NCI-H345 treated with DMSO at 0.1 percent for 48 hours (cell line): ENCODE data around the gene ANKDD1A.

ENCODE experiments used
- DNase-seq: peaks from one replicate; lab custom pipeline; 2025; ENCODE audit not compliant: unreplicated experiment; lab: John Stamatoyannopoulos, UW

ANKDD1A gene

DNA sequence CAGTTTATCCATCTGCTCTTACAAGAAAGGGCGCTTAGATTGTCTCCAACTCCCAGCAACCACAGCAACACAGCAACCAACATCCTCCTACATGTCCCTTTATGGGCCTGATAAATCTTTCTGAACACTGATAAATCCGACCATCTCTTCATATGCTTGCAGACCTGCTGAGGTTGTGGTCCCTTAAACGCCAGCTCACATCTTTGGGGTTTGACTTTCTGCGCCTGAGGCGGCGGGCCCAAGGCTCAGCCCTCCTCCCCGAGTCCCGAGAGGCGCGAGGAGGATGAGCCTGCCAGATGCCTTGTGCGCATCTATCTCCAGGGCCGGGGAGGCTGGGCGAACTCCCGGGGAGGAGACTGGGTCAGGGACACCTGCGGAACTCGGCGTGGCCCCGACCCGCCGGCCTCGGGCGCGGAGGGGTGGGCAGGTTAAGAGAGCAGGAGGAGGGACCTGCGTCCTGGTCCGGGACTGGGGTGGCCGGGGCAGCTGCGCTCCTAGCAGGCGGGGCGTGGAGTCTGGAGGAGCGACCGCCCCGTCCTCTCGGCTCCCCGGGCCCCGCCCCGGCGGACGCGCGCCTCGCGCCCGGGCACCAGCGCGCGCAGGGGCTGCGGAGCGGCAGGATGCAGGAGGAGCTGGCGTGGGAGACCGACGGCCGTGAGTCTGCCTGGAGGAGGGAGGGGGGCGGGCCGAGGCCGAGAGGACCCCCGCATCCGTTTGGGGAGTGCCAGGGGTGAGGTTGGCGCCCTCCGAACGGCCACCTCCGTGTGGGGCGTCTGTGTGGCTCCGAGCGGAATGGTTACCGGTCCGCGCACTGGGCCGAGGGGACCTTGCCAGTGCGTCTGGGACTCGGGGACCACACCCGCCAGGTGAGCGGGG, at the start of gene ANKDD1A:
ANKDD1A (plus strand) TSS at position 592 of the 876 bp plus-strand sequence; CDS start at position 621, 29 bp downstream.
- peak; percentile 59 for DNase-seq

DNA sequence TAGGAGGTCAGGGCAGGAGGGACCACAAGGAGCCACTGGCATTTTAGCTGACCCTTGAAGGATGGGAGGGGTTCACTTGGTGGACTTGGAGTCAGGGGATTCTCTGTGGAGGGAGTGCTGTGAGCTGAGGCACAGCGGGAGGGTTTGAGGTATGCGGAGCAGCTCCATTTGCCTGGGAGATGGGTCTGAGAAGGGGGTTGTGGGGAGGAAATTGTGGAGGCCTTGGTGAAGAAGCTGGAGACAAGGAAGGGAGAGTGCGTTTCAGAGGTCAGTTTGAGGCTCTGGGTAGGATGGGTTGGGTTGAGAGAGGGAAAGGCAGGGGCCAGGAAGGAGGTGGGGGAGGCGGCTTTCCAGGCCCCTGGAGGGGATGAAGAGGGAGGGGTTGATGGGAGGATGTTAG, 49.7 kb upstream of the ANKDD1A start:
- no peak for DNase-seq

DNA sequence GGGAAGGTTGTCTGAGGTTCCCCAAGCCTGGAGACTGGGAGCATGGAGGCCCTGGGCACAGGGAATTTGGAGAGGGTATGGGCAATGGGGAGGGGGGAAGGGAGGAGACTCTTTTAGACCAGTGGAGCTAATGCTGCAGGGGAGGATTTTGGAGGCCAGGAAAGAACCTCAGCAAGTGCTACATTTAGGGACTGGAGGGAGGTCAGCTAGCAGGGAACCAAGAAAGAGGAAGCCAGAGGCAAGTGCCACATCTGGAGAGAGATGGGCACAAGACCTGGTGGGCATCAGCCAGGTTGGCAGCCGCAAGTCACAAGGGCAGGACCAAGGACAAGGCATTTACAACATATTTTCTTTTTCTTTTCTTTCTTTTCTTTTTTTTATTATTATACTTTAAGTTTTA, 49.3 kb upstream of the ANKDD1A start:
- DNase-seq, result no peak

DNA sequence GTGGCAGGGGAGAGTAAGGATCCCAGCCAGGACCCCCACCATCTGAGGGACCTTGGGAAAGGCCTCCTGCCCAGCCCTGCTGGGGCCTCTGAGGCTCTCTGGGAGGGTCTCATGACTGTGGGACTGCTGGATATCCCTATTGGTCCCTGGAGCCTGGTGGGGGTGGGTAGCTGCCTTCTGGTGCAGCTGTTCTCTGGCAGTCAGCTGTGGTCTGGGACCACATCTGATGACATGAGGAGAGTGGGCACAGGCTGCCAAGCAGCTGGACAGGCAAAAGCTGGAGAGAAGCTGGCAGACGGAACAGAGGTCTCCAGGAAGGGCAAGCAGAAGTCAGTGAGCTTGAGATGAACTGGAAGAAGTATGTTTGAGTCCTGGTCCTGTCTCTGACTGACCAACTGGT, 47.6 kb upstream of the ANKDD1A start:
- no peak for DNase-seq

DNA sequence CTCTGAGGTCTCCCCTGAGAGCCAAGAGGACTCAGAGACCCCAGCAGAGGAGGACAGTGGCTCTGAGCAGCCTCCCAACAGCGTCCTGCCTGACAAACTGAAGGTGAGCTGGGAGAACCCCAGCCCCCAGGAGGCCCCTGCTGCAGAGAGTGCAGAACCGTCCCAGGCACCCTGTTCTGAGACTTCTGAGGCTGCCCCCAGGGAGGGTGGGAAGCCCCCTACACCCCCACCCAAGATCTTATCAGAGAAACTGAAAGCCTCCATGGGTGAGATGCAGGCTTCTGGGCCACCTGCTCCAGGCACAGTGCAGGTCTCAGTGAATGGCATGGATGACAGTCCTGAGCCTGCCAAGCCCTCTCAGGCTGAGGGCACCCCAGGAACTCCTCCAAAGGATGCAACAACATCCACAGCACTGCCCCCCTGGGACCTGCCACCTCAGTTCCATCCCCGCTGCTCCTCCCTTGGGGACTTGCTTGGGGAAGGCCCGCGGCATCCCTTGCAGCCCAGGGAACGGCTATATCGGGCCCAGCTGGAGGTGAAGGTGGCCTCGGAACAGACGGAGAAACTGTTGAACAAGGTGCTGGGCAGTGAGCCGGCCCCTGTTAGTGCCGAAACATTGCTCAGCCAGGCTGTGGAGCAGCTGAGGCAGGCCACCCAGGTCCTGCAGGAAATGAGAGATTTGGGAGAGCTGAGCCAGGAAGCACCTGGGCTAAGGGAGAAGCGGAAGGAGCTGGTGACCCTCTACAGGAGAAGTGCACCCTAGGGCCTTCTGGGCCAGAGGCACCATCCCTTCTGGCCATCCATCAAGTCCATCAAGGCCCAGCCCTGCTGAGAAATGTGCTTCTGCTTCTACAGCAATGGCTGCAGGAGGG, 46.3 kb upstream of the ANKDD1A start:
- DNase-seq, result no peak

DNA sequence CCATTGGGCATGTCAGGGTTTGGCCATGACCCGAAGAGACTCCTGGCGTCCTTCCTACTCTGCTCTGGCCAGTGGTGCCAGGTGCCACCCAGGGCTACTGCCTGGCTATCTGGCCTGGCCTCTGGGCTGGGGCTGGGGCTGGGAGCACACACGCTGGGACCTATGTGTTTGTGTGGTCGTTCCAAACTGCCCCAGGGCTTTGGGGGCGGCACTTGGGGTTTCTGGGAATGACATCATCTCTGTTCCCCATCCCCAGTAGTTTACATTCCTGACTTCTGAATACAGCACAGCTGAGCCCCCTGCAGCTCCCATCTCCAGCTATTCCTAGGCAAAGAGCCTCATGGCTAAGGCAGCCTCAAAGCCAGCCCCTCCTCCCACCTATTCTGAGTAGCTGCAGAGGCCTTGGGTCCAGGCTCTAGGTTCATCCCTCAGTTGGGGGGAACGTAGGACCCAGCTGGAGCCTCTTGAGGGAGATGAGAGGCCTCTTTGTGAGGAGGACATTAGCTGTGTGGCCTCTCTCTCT, 45.6 kb upstream of the ANKDD1A start:
- no peak for DNase-seq

DNA sequence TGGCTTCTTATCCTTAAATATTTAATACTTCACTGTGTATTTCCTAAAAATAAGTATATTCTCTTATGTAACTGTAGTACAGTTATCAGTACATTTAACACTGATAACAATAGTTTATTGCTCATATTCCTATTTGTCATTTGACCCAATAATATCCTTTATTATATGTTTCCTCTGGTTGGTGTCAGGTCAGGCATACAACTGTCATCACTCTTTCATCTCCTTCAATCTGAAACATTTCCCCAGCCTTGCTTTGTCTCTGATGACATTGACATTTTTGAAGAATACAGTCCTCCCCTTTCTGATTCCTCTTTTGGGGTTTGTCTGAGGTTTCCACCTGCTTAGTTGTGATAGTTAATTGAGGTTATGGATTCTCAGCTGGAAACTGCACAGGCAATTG, 42.2 kb upstream of the ANKDD1A start:
- DNase-seq, result no peak

DNA sequence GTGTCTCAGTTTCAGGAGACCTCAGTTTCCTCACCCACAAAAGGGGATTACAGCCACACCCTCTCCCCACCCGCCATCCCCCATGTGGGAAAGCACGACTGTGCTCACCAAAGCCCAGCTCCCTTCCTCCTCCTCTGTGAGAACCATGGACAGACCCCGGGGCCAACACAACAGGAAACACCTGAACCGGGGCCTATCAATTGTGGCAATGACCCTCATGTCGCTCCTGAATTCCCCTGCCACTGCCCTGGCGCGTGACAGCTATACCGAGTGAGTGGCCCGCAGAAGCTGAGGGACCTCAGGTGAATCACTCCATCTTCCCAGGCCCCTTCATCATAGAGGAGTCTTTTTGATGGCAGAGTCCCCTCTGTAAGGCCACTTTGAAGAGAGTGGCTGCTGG, 41.3 kb upstream of the ANKDD1A start:
- no peak for DNase-seq

DNA sequence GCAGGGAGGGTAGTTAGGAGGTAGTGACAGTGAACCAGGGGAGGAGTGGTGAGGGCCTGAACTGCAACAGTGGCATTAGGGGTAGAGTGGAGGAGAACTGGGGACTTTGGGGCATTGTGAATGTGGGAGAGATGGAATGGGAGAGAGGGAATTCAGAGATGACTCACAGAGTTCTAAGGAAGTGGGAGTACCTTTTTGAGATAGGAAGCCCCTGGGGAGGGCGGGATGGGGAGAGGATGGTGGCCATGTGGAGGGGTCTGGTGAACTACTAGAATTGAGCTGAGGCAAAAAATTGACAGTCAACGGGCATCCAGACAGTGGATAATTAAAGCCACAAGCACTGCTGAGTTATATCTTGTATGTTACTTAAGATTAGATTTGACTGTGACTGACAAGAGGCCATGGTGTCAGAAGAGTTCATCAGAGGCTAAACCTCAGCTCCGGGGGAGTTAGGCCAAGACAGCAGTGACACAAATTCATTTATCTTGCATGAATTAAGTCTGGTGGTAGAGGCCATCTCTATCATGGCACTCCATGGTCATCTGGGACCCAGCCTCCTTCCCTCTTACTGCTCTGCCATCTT, 36.0 kb upstream of the ANKDD1A start:
- no peak for DNase-seq

DNA sequence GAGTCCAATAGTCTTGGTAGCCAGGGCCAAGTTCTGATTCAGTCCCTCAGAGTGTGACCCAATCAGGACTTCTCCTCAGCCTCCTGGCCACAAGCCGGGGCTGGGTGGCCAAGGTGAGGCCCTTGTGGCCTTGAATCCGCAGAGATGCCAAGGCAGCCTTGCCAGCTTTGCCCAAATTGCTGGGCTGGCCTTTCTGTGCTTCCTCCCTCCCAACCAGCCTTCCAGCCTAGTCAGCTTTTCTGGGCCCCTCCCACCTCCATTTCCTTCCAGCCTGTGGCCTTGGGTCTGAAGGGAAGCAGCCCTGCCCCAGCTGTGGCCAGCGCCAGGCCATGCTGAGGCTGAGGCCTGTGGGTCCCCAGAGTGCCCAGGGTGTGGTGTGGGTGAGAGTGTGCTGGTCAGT, 34.3 kb upstream of the ANKDD1A start:
- no peak for DNase-seq

DNA sequence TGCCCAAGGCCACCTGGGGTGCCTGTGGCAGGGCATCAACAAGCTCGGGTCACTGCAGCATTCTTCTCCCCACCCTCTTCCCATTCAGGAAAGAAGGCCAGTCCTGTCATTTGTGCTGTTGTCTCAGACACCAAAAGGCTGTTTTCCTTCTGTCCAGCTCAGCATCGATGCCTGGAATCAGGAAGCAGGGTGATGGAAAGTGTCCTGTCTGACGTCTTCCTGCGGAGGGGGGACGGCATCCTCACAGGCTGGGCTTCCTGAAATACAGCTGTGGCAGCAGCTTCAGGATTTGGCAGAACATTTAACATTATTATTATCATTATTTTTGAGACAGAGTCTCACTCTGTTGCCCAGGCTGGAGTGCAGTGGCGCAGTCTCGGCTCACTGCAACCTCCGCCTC, 33.0 kb upstream of the ANKDD1A start:
- no peak for DNase-seq

DNA sequence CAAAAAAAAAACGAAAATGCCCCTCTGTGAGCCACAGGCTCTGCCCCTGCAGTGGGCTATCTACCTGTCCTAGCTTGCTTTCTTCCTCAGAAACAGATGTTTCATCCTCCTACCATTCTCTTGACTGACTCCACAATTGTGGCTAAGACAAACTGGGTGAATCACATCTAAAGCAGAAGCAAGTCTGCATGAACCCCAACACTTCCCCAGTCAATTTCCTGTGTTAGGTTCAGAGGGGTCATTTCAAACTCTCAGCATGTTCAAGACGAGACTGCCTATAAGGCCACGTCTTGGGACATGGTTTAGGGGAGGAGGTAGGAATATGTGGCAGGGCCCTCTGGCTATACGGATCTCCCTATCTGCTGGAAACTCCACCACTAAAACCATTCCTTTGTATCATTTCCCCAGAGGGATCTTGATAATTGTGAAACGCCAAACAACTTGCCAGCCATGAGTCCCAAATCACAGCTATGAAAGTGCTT, 28.6 kb upstream of the ANKDD1A start:
- no peak for DNase-seq

DNA sequence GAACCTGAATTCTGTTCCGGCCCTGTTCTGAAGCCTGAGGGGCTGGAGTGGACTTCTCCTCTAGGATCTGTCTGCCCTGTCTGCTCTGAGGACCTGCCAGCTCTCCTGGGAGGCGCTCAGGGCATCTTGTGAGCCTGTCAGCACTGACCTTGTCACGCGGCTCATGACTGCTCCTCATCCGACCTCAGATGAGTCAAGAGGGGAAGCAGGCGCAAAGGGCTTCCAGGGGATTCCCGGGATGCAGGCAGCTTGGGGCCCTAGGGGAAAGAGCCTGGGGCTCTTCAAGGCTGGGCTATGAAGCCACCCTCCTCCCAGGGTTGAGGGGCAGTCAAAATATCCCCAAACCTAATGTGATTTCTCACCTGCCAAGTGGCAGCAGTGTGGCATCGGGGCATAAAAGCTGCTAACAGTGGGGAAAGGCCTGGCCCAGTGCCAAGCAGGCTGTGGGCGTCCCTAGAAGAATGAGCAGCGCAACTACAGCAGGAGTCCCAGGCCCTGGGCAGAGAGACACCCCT, 27.6 kb upstream of the ANKDD1A start:
- DNase-seq, result peak; percentile 20

DNA sequence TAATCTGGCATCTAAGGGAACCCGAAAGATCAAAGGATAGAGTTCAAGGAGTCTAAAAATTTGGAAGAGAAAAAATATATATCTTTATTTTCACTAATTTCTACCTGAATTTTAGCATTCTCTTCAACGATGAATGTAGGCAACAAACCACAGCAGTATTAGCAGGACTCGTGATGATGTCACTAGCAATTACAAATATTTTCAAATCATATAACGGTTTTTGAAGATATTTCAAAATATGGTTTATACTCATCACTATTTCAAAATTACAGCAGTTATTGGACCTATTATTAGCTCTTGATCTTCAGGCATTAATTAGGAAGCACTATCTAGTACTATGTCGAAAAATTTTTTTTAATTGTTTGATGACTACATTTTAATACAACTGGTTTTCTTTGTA, 27.0 kb upstream of the ANKDD1A start:
- no peak for DNase-seq

DNA sequence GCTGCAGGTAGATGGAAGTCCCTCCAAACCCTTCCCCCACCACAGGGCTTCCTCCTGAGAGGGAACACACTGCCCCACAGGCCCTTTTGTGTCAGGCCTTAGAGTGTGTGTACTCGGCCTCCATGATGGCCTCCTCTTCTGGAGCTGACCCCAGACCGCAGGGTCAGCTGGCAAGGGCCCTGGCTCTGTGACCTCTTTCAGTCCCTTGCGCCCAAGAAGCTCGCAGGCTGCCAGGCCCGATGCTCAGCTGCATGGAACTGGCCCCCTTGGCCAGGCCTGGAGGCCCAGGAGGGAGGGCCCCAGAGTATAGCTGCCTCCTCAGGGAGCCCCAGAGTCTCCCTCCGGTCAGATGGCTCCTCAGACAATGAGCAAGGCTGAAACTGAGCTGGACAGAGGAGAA, 23.4 kb upstream of the ANKDD1A start:
- DNase-seq, result no peak

DNA sequence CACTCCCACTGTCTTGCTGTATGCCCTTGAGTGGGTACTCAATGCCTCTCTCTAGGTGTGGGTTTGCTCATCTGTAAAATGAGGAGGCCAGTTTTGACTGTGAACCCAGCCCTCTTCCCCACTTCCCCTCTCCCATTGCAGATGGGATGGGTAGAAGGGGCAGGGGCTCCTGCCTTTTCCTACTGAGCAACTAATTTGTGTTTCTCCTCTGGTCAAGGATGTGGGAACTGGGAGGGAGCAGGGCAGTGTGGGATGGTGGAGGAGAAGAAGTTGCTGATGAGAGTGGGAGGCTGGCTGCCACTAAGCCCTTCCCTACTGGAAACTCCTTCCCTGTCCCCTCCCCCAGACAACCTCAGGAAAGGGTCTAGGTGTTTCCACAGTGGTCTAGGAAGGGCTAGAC, 20.1 kb upstream of the ANKDD1A start:
- DNase-seq, result no peak

DNA sequence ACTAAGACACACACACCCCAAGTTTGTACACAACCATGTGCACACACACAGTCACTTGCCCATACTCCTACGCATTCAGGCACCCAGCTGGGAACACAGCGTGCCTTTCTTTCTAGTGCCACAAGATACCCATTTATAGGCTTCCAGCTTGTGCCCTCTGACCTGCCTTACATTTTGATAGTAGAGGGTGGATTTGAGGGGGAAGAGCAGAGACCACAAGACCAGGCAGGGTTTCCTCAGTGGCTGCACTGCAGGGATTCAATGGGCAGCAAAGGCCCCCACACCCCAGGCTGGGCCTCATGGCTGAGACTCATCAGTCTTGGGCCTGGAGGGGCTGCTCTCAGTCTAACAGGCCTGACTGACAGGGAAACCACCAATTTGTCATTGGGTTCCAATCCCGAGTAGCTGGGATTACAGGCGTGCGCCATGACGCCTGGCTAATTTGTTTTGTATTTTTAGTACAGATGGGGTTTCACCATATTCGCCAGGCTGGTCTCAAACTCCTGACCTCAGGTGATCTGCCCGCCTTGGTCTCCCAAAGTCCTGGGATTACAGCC, 18.8 kb upstream of the ANKDD1A start:
- DNase-seq, result no peak

DNA sequence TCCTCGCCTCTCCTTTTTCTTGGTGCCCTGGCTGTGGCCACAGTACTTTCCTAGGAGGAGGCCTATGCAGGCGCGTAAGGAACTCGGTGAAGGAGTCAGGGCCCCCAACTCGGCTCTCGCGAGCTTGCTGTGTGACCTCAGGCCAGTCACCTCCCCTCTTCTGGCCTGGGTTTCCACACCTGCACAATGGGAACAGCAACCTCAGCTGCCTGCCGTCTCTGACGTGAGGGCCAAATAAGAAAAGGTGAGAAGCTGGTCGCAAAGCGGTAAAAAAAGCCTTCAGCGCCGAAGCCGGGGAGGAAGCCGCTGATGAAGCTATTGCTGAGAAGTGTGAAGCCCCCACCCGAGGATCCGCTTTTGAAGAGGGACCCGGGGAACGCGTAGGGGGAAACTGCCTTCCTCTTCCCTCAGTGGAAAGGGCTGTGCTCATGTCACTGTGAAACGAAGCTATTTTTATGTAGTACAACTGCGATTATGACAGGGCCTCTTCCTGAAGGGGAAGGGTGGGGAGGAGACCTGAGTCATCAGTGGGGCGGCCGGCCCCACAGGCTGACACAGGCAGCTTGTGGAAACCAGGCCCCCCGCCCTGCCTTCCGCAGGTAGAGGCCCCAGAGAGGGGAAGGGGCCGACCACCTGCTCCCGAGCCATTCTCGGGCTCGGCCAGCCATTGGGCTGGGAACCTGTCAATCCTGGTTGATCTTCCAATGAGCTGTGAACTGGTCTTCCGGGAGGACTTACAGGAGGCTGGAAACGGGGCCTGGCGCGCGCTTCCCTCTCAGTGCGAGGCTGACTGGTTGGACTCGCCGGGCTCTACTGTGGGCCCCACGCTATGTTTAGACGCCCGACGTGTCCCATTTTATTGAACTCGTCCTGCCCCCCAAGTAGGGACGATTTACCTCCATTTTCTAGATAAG, 18.0 kb upstream of the ANKDD1A start:
- no peak for DNase-seq

DNA sequence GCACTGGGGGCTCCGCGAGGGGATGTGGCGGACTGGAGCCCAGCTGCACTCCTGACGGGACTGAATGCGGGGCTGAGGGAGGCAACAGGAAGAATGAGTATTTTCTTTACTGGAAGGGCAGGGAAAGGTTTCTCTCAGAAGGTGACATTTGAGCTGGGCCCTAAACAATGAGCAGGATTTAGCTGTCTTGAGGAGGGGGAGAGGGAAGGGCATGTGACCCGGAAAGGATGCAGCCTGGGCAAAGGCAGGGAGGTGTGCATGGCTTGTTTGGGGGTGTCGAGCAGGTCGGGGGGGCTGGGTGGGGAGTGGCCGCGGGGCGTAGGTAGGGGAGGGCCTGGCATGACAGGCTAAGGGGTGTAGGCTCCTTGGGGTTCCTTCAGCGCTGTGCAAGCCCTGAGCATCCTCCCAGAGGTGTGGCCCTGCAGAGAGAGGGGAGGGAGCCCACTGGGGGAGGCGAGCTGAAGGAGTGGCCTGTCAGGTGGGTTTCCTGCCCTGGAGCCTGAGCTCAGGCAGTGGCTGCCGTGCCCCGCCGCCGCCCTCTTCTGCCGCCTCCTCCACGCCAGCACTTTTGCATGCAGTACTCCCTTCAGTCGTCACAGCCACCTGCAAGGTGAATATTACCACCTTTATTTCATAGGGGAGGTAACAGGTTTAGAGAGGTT, 17.2 kb upstream of the ANKDD1A start:
- no peak for DNase-seq
